ENCODE data around the gene DNAJC6. TPM values are rescaled to one million over a fixed set of nuclear protein-coding genes. Genes with fewer than 3 reads are reported as not detected.

DNAJC6 gene
- total RNA-seq, 2 donors from 2014 or later, result 3.7 TPM

DNA sequence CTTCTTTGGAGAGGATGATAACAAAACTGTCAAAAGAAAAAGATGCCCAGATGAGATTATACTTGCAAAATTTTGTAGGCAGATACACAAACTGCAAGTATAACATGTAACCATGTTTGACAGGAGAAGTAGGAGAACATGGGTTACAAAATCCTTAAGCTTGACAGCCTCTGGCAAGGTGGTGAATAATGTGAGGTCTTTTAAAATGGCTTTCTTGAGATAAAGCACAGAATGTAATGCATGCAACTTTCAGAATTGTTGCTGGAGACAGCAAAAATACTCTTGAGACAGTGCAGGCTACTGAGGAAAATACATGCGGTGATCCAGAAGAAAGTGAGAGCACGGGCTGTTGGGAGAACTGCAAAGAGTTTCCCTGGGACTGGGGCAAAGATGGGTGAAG is 24.7 kb downstream of the DNAJC6 start:
- DNase-seq (ENCODE audit: low spot score) (no peak), ATAC-seq (ENCODE audit: insufficient number of reproducible peaks, low FRiP score, low read depth) (no peak)
- Histone ChIP-seq H3K4me1 (ENCODE audit: control insufficient read depth in 1 of 2, low read depth in 2 of 2) (peaks cover 0 to 4% of the 10 kb centered on the region in 2 donors), H3K9me3 (no peaks in the 10 kb centered on the region), H3K36me3 (no peaks in the 10 kb centered on the region), H3K27me3 (replicated peaks; ENCODE audit: insufficient read depth) (no peaks in the 10 kb centered on the region), H3K27ac (no peak overlapping the region), H3K4me3 (no peak overlapping the region)
- TF ChIP-seq, protein P1, sequence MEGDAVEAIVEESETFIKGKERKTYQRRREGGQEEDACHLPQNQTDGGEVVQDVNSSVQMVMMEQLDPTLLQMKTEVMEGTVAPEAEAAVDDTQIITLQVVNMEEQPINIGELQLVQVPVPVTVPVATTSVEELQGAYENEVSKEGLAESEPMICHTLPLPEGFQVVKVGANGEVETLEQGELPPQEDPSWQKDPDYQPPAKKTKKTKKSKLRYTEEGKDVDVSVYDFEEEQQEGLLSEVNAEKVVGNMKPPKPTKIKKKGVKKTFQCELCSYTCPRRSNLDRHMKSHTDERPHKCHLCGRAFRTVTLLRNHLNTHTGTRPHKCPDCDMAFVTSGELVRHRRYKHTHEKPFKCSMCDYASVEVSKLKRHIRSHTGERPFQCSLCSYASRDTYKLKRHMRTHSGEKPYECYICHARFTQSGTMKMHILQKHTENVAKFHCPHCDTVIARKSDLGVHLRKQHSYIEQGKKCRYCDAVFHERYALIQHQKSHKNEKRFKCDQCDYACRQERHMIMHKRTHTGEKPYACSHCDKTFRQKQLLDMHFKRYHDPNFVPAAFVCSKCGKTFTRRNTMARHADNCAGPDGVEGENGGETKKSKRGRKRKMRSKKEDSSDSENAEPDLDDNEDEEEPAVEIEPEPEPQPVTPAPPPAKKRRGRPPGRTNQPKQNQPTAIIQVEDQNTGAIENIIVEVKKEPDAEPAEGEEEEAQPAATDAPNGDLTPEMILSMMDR (IDR thresholded peaks at IDR 0.05), result no peak

DNA sequence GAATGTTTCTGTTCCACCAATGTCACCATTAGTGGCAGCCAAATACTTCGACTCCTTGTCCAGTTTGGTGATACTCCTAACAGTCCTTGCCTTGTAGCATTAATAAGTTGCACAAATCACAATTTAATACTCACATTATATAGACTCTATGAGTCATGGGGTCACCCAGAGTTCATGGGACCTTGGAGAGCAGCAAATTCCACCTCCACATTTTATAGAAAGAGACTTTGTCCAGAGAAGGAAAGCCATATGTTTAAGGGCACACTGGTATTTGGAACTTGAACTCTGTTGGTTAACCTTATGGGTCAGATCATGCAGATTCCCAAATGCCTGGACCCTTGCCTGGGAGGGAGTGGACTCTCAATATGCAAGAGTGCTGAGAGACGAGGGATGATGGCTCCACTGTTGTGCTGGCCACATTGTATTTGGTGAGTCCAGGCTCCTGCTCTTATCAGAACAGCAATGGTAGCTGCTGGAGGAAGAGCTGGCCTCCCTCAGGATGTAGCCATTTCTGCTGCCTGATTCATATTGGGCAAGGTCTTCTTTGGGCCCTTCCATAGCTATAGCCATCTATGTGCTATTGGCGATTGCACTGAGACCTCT is 30.6 kb downstream of the DNAJC6 start:
- ATAC-seq (ENCODE audit: insufficient number of reproducible peaks, low FRiP score, low read depth), result no peak
- Histone ChIP-seq H3K36me3 (no peaks in the 10 kb centered on the region), H3K27ac (no peak overlapping the region), H3K9me3 (no peaks in the 10 kb centered on the region), H3K4me3 (no peak overlapping the region), H3K27me3 (replicated peaks; ENCODE audit: insufficient read depth) (no peaks in the 10 kb centered on the region), H3K4me1 (ENCODE audit: control insufficient read depth in 1 of 2, low read depth in 2 of 2) (no peaks in the 10 kb centered on the region)
- DNase-seq (ENCODE audit: low spot score), result no peak
- TF ChIP-seq, protein P1 (IDR thresholded peaks at IDR 0.05), result no peak

DNA sequence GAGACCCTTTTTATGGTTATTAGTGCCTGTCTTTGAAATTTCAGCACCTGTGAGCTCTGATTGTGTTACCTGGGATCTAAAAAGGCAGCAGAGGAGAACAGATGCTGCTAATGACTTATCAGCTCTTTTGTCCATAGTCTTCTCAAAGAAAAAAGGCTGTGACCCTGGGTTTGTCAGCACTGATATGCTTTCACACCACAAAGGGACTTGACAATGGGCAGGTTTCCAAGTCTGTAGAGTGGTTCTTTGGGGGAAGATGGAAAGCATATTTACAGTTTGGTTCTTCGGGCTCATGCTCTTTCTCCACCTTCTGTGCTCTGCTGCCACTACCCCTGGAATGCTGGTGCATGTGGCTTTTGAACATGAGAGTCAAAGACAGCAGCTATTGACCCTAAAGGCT is 32.0 kb downstream of the DNAJC6 start:
- Histone ChIP-seq H3K36me3 (no peaks in the 10 kb centered on the region), H3K27ac (no peak overlapping the region), H3K27me3 (replicated peaks; ENCODE audit: insufficient read depth) (no peaks in the 10 kb centered on the region), H3K9me3 (no peaks in the 10 kb centered on the region), H3K4me1 (ENCODE audit: control insufficient read depth in 1 of 2, low read depth in 2 of 2) (no peaks in the 10 kb centered on the region), H3K4me3 (no peak overlapping the region)
- ATAC-seq (ENCODE audit: insufficient number of reproducible peaks, low FRiP score, low read depth) (no peak), DNase-seq (ENCODE audit: low spot score) (no peak)
- TF ChIP-seq, protein P1 (IDR thresholded peaks at IDR 0.05), result no peak

DNA sequence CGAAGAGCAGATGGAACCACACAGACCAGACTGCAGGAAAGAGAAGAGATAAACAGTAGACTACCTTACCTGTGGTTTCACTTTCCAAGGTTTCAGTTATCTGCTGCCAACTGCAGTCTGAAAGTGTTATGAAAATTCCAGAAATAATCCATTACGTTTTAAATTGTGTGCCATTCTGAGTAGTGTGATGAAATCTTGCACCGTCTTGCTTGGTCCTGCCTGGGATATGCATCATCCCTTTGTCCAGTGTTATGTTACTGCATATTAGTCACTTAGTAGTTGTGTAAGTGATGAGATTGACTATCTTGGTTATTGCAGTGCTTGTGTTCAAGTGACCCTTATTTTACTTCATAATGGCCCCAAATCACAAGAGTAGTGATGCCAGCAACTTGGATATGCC is 33.9 kb downstream of the DNAJC6 start:
- Histone ChIP-seq H3K4me3 (no peak overlapping the region), H3K36me3 (no peaks in the 10 kb centered on the region), H3K27me3 (replicated peaks; ENCODE audit: insufficient read depth) (no peaks in the 10 kb centered on the region), H3K4me1 (ENCODE audit: control insufficient read depth in 1 of 2, low read depth in 2 of 2) (no peaks in the 10 kb centered on the region), H3K27ac (no peak overlapping the region), H3K9me3 (no peaks in the 10 kb centered on the region)
- DNase-seq (ENCODE audit: low spot score), result no peak
- TF ChIP-seq, protein P1 (IDR thresholded peaks at IDR 0.05), result no peak
- no peak for ATAC-seq (ENCODE audit: insufficient number of reproducible peaks, low FRiP score, low read depth)

DNA sequence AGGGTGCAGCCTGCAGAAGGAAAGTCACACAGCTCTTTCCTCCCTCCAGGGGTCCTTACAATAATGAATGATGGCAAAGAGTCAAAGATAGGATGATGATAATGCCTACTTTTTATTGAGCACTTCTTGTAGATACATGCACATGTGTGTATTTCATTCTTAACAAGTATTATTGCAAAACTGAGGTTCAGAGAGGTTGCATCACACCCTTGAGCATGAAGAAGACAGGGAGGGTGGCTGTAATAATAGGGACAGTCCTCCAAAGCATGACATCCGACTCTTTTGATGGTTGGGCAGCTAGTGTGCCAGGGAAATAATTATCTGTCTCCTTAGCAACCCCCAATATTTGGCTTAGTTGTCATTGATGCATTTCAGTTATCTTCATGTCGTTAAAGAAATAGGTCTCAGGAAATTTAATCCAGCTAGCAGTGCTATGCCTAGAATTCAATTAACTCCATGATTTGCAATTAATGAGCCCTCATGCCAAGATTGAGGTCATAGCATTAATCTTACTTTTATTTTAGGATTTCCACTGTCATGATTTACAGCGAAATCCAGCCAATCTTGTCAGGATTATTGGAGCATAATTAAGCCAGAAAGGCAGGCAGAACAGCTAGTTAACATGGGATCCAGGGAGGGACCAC is 35.0 kb downstream of the DNAJC6 start:
- DNase-seq (ENCODE audit: low spot score) (no peak), ATAC-seq (ENCODE audit: insufficient number of reproducible peaks, low FRiP score, low read depth) (no peak)
- Histone ChIP-seq H3K9me3 (no peaks in the 10 kb centered on the region), H3K27ac (no peak overlapping the region), H3K36me3 (no peaks in the 10 kb centered on the region), H3K4me3 (no peak overlapping the region), H3K4me1 (ENCODE audit: control insufficient read depth in 1 of 2, low read depth in 2 of 2) (no peaks in the 10 kb centered on the region), H3K27me3 (replicated peaks; ENCODE audit: insufficient read depth) (no peaks in the 10 kb centered on the region)
- TF ChIP-seq, protein P1 (IDR thresholded peaks at IDR 0.05), result no peak

Measured in thoracic aorta (tissue), 2 donors.